Measurements from ENCODE around the gene KRT33B.

The KRT33B gene

GRCh38 chr17:41404024-41404671 is 34.5 kb upstream of the KRT33B start (continued):
- peak; percentile 43 for TF ChIP-seq ZNF335 (tag by site-specific recombination; conservative IDR thresholded peaks at IDR 0.05)
- no peak for TF ChIP-seq ZFHX2 (tag by site-specific recombination; conservative IDR thresholded peaks at IDR 0.05)
- no peak for TF ChIP-seq KLF7 (tag by site-specific recombination; IDR thresholded peaks at IDR 0.05; ENCODE audit: borderline replicate concordance)
- 0 out of 2 replicates have a peak, but pooled peaks have one; percentile 10 for TF ChIP-seq ZNF169 (tag by site-specific recombination; IDR thresholded peaks at IDR 0.05)
- TF ChIP-seq, protein P1, sequence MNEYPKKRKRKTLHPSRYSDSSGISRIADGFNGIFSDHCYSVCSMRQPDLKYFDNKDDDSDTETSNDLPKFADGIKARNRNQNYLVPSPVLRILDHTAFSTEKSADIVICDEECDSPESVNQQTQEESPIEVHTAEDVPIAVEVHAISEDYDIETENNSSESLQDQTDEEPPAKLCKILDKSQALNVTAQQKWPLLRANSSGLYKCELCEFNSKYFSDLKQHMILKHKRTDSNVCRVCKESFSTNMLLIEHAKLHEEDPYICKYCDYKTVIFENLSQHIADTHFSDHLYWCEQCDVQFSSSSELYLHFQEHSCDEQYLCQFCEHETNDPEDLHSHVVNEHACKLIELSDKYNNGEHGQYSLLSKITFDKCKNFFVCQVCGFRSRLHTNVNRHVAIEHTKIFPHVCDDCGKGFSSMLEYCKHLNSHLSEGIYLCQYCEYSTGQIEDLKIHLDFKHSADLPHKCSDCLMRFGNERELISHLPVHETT (tag by site-specific recombination; IDR thresholded peaks at IDR 0.05): peak; percentile 93
- peak; percentile 78 for TF ChIP-seq ZNF394 (tag by site-specific recombination; IDR thresholded peaks at IDR 0.05; ENCODE audit: borderline replicate concordance)
- TF ChIP-seq ZNF830 (tag by site-specific recombination; IDR thresholded peaks at IDR 0.05; ENCODE audit: low read depth): no peak
- 0 out of 2 replicates have a peak, but pooled peaks have one; percentile 66 for TF ChIP-seq HOXD13 (CRISPR knock-in tag; IDR thresholded peaks at IDR 0.05; ENCODE audit: borderline replicate concordance)
- TF ChIP-seq HOXA7 (CRISPR knock-in tag; IDR thresholded peaks at IDR 0.05; ENCODE audit: borderline replicate concordance): no peak
- TF ChIP-seq, protein P2, sequence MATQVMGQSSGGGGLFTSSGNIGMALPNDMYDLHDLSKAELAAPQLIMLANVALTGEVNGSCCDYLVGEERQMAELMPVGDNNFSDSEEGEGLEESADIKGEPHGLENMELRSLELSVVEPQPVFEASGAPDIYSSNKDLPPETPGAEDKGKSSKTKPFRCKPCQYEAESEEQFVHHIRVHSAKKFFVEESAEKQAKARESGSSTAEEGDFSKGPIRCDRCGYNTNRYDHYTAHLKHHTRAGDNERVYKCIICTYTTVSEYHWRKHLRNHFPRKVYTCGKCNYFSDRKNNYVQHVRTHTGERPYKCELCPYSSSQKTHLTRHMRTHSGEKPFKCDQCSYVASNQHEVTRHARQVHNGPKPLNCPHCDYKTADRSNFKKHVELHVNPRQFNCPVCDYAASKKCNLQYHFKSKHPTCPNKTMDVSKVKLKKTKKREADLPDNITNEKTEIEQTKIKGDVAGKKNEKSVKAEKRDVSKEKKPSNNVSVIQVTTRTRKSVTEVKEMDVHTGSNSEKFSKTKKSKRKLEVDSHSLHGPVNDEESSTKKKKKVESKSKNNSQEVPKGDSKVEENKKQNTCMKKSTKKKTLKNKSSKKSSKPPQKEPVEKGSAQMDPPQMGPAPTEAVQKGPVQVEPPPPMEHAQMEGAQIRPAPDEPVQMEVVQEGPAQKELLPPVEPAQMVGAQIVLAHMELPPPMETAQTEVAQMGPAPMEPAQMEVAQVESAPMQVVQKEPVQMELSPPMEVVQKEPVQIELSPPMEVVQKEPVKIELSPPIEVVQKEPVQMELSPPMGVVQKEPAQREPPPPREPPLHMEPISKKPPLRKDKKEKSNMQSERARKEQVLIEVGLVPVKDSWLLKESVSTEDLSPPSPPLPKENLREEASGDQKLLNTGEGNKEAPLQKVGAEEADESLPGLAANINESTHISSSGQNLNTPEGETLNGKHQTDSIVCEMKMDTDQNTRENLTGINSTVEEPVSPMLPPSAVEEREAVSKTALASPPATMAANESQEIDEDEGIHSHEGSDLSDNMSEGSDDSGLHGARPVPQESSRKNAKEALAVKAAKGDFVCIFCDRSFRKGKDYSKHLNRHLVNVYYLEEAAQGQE (tag by site-specific recombination; IDR thresholded peaks at IDR 0.05): 0 out of 2 replicates have a peak, but pooled peaks have one; percentile 13
- TF ChIP-seq ZNF768 (tag by site-specific recombination; IDR thresholded peaks at IDR 0.05): no peak
- no peak for TF ChIP-seq ZNF175 (tag by site-specific recombination; IDR thresholded peaks at IDR 0.05)
- no peak for TF ChIP-seq RBAK (tag by site-specific recombination; IDR thresholded peaks at IDR 0.05)
- TF ChIP-seq MYNN (tag by site-specific recombination; IDR thresholded peaks at IDR 0.05; ENCODE audit: borderline replicate concordance): no peak
- TF ChIP-seq SP7 (tag by site-specific recombination; IDR thresholded peaks at IDR 0.05): peak; percentile 97
- no peak for TF ChIP-seq ZBTB44 (tag by site-specific recombination; IDR thresholded peaks at IDR 0.05)
- no peak for TF ChIP-seq PRDM4 (tag by site-specific recombination; IDR thresholded peaks at IDR 0.05)
- TF ChIP-seq ZNF324 (tag by site-specific recombination; IDR thresholded peaks at IDR 0.05): peak; percentile 74
- peak; percentile 97 for TF ChIP-seq ZFP69B (tag by site-specific recombination; IDR thresholded peaks at IDR 0.05)
- TF ChIP-seq ZNF670 (tag by site-specific recombination; IDR thresholded peaks at IDR 0.05; ENCODE audit: low read depth): no peak
- no peak for TF ChIP-seq ZNF624 (tag by site-specific recombination; IDR thresholded peaks at IDR 0.05)
- TF ChIP-seq, protein P3, sequence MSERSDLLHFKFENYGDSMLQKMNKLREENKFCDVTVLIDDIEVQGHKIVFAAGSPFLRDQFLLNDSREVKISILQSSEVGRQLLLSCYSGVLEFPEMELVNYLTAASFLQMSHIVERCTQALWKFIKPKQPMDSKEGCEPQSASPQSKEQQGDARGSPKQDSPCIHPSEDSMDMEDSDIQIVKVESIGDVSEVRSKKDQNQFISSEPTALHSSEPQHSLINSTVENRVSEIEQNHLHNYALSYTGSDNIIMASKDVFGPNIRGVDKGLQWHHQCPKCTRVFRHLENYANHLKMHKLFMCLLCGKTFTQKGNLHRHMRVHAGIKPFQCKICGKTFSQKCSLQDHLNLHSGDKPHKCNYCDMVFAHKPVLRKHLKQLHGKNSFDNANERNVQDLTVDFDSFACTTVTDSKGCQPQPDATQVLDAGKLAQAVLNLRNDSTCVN (tag by site-specific recombination; optimal IDR thresholded peaks at IDR 0.05): peak; percentile 18
- TF ChIP-seq, protein P4, sequence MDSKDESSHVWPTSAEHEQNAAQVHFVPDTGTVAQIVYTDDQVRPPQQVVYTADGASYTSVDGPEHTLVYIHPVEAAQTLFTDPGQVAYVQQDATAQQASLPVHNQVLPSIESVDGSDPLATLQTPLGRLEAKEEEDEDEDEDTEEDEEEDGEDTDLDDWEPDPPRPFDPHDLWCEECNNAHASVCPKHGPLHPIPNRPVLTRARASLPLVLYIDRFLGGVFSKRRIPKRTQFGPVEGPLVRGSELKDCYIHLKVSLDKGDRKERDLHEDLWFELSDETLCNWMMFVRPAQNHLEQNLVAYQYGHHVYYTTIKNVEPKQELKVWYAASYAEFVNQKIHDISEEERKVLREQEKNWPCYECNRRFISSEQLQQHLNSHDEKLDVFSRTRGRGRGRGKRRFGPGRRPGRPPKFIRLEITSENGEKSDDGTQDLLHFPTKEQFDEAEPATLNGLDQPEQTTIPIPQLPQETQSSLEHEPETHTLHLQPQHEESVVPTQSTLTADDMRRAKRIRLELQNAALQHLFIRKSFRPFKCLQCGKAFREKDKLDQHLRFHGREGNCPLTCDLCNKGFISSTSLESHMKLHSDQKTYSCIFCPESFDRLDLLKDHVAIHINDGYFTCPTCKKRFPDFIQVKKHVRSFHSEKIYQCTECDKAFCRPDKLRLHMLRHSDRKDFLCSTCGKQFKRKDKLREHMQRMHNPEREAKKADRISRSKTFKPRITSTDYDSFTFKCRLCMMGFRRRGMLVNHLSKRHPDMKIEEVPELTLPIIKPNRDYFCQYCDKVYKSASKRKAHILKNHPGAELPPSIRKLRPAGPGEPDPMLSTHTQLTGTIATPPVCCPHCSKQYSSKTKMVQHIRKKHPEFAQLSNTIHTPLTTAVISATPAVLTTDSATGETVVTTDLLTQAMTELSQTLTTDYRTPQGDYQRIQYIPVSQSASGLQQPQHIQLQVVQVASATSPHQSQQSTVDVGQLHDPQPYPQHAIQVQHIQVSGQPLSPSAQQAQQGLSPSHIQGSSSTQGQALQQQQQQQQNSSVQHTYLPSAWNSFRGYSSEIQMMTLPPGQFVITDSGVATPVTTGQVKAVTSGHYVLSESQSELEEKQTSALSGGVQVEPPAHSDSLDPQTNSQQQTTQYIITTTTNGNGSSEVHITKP (tag by site-specific recombination; IDR thresholded peaks at IDR 0.05): no peak
- peak; percentile 87 for TF ChIP-seq OSR2 (tag by site-specific recombination; IDR thresholded peaks at IDR 0.05)
